NCI-H1436 (cell line): ENCODE results near the gene SCPEP1.

Experiments used
- DNase-seq: peaks from one replicate; lab custom pipeline; 2025; lab: John Stamatoyannopoulos, UW

SCPEP1 gene

GRCh38 chr17:57002904-57003303, 25.0 kb downstream of the SCPEP1 start:
- no peak for DNase-seq

GRCh38 chr17:57004944-57005579, 27.1 kb downstream of the SCPEP1 start:
- DNase-seq: peak; percentile 39

DNA sequence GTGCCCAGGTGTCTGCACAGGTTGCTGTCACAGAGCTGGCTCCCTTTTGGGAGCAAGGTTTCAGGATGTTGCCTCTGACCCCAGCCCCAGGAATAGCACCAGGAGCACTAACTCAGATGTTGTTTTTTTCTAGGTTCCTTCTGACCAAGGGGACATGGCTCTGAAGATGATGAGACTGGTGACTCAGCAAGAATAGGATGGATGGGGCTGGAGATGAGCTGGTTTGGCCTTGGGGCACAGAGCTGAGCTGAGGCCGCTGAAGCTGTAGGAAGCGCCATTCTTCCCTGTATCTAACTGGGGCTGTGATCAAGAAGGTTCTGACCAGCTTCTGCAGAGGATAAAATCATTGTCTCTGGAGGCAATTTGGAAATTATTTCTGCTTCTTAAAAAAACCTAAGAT, 28.1 kb downstream of the SCPEP1 start:
- DNase-seq: no peak

DNA sequence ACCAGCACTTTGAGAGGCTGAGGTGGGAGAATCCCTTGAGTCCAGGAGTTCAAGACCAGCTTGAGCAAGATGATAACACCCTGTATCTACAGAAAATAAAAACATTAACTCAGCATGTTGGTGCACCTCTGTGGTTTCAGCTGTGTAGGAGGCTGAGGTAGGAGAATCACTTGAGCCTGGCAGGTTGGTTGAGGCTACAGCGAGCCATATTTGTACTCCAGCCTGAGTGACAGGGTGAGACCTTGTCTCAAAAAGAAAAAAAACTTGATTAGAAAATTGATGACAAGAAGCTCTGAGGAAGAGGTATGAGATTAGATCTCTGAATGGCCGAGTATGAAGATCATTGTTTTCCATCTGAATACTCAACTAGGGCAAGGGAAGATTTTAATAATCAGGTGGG, 31.0 kb downstream of the SCPEP1 start:
- no peak for DNase-seq

DNA sequence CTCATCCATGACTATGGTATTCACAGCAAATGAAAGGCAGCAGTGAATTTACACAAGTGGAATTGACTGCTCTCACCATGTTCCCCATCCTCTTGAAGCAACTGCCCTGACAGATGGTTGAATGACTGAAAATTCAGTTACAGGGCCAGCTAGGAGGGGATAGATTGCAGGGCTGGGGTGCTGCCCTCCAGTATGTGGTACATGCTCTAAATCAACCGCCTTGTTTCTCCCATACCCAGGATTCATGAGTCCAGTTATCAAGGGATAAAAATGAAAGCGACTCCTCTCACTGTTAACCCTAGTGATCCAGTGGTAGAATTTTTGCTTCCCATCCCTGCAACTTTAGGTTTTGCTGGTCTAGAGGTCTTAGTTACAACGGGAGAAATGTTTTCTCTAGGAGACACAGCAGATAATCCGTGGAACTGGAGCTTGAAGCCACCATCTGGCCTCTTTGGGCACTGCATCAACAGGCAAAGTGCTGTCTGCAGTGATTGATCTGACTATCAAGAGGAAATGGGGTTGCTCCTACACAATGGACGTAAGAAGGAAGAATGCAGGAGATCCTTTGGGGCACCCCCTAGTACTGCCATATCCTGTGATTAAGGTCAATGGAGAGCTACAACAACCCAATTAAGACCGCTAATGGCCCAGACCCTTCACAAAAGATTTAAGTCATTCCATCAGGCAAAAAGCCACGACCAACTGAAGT, 32.0 kb downstream of the SCPEP1 start:
- DNase-seq: peak; percentile 80

GRCh38 chr17:57010487-57010886, 32.6 kb downstream of the SCPEP1 start:
- DNase-seq: no peak

DNA sequence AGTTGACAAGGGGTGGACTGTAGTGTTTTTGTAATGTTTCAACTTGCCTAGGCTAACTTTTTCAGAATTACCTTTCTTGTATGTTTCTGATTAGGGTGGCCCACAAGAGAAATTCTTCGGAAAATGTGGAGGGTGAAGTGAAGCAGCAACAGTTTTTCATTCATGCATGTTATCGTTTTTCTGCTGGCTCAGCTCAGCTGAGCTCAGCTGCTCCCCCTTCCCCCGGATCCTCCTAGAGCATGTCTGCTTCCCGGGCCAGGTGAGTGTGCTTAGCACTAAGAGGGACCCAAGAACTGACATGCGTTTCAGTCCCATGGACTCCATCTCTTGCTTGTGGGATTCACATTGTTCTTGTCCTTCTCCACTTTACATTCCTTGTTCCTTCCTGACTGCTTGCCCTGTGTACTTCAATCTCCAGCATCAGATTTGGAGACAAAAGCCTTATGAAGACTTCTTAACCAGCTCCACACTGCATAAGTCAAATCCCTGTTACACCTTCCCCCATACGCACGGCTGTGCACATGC, 33.6 kb downstream of the SCPEP1 start:
- DNase-seq: no peak

GRCh38 chr17:57016071-57016763, 38.3 kb downstream of the SCPEP1 start:
- no peak for DNase-seq

GRCh38 chr17:57016764-57017116, 38.8 kb downstream of the SCPEP1 start:
- no peak for DNase-seq

DNA sequence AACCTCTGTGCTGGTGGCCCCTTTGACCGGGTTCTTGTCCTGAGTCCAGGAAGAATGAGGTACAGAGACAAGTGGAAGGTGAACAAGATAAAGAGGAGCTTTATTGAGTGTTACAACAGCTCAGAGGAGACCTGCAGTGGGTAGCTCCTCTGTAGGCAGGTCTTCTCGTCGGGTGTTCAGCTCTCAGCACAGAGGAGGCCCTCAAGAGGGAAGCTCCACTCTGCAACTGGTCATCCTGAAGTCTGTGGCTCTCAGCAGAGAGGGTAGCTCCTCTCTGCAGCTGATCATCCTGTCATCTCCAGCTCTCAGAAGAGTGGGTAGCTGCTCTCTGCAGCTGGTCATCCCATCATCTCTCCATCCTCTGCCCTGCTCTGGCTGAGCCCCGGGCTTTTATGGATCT, 39.7 kb downstream of the SCPEP1 start:
- DNase-seq: no peak

GRCh38 chr17:57020208-57020607, 42.3 kb downstream of the SCPEP1 start:
- no peak for DNase-seq

GRCh38 chr17:57021226-57021940, 43.5 kb downstream of the SCPEP1 start:
- no peak for DNase-seq

- no peak for DNase-seq
Observed at GRCh38 chr17:57025876-57026275, 47.9 kb downstream of the SCPEP1 start.

- DNase-seq: no peak
Observed at GRCh38 chr17:57027852-57028251, 49.9 kb downstream of the SCPEP1 start.

- no peak for DNase-seq
Observed at GRCh38 chr17:57032343-57032742, 54.4 kb downstream of the SCPEP1 start.

GRCh38 chr17:57033296-57033695, 55.4 kb downstream of the SCPEP1 start:
- DNase-seq: peak; percentile 46

- DNase-seq: no peak
Observed at GRCh38 chr17:57034807-57035754, 57.1 kb downstream of the SCPEP1 start.

- peak; percentile 85 for DNase-seq
Observed at GRCh38 chr17:57035971-57036481, 58.1 kb downstream of the SCPEP1 start.

- DNase-seq: no peak
Observed at GRCh38 chr17:57037411-57037810, 59.5 kb downstream of the SCPEP1 start.

- no peak for DNase-seq
Observed at GRCh38 chr17:57038486-57038885, 60.6 kb downstream of the SCPEP1 start.

DNA sequence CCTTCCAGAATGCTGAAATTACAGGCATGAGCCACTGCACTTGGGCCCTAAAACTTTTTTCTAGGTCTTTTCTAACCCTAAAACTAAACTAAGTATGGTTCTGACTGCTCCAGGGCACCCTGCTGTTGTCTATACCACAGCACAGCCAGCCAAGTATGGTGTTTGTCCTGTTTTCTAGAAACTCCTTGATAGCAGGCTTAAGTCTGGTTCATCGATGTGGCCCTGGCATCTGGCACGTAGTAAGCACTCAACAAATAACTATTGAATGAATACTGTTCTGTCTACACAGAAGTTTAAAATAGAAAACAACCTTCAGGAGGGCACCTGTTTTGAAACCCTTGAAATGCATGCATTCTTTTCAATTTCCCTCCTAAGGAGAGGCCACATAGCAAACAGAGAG, 62.6 kb downstream of the SCPEP1 start:
- no peak for DNase-seq
